ENCODE measurements around the gene REPS1. TPM values are rescaled to one million over a fixed set of nuclear protein-coding genes. Genes with fewer than 3 reads are reported as not detected.

REPS1 gene
- total RNA-seq, 1 experiment from 2014 or later = 74.4 TPM

DNA sequence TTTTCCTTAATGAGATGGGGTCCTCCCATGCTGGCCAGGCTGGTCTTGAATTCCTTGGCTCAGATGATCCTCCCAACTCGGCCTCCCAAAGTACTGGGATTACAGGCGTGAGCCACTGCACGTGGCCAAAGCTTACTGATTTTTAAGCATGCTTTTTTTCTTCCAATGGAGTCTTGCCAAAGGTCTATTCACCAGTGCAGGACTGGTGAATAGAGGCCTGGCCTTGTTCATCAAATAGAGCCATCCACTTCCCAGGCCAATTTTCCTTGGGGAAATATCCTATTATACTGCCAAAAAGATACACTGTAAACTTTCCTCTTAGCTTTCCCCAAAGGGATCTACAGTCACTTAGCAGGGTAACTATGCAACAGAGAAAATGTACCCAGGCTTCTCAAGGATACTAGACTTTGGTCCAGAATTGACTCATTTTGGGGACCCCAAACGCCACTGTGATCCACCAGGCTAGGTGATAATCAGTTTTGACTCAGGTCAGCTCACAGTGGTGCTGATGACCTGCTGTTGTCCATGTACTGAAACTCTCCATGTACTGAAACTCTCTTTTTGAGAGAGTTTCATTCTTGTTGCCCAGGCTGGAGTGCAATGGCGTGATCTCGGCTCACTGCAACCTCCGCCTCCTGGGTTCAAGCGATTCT lies 91.8 kb downstream of the REPS1 start:
- Histone ChIP-seq H3K23ac (ENCODE audit: insufficient read length, low read depth, low read length) (no peak overlapping the region), H4K5ac (ENCODE audit: insufficient read length, low read depth, low read length) (no peak overlapping the region), H3K56ac (ENCODE audit: insufficient read length, low read depth, low read length) (no peak overlapping the region), H3K27me3 (ENCODE audit: insufficient read depth, low read length) (no peaks in the 10 kb centered on the region), H4K8ac (replicated peaks; ENCODE audit: insufficient read length, low read depth, low read length) (no peak overlapping the region), H3K14ac (ENCODE audit: insufficient read depth, low read length) (no peak overlapping the region), H3K23me2 (ENCODE audit: insufficient read length, low read depth, low read length, poor library complexity, severe bottlenecking) (no peaks in the 10 kb centered on the region), H3K9me3 (ENCODE audit: control insufficient read depth, low read depth, low read length) (no peaks in the 10 kb centered on the region), H2BK20ac (ENCODE audit: low read depth, low read length, poor library complexity, severe bottlenecking) (no peak overlapping the region), H4K91ac (ENCODE audit: insufficient read length, low read depth, low read length) (no peak overlapping the region), H2BK12ac (ENCODE audit: insufficient read length, low read depth, low read length) (no peak overlapping the region), H3K4me2 (ENCODE audit: insufficient read depth, insufficient read length, low read length) (no peak overlapping the region), H2AFZ (ENCODE audit: low read length) (no peak overlapping the region), H2AK5ac (ENCODE audit: insufficient read length, low read length) (no peak overlapping the region), H3K18ac (ENCODE audit: insufficient read length, low read depth, low read length) (no peak overlapping the region), H2BK5ac (ENCODE audit: insufficient read length, low read length) (no peak overlapping the region), H3K79me1 (ENCODE audit: insufficient read depth, low read depth, low read length, poor library complexity, severe bottlenecking) (no peaks in the 10 kb centered on the region), H3T11ph (ENCODE audit: low read length) (no peak overlapping the region), H3K27ac (ENCODE audit: insufficient read length, low read depth, low read length) (no peak overlapping the region), H2BK120ac (ENCODE audit: low read depth, low read length, poor library complexity, severe bottlenecking) (no peak overlapping the region), H3K4me1 (ENCODE audit: insufficient read depth, low read length) (peaks cover 4% of the 10 kb centered on the region; the same call in 1 of the 2 replicates), H2BK15ac (ENCODE audit: low read depth, low read length) (no peak overlapping the region), H4K20me1 (ENCODE audit: control insufficient read depth, insufficient read depth, insufficient read length) (no peaks in the 10 kb centered on the region), H3K79me2 (ENCODE audit: insufficient read depth, low read length) (no peaks in the 10 kb centered on the region), H3K4ac (ENCODE audit: low read depth, low read length) (no peak overlapping the region), H3K9ac (ENCODE audit: extremely low read depth, insufficient read length, low read length) (no peak overlapping the region)
- Mint-ChIP-seq H3K27me3 (ENCODE audit: low read depth) (no peaks in the 10 kb centered on the region), H3K4me3 (no peak overlapping the region), H3K27ac (no peak overlapping the region), H3K9me3 (no peaks in the 10 kb centered on the region), H3K36me3 (ENCODE audit: insufficient read depth in 1 of 3, low read depth in 3 of 3) (peaks cover 2 to 29% (median 18%) of the 10 kb centered on the region in 3 experiments; a peak in 5 of 7 replicates), H3K4me1 (peaks cover 10 to 12% of the 10 kb centered on the region in 2 experiments)
- DNase-seq = no peak
- WGBS (ENCODE audit: extremely low coverage, insufficient read length, low lambda C conversion rate) = no CpG with 5 or more reads among the region's 8 CpGs
- TF ChIP-seq, protein P1, sequence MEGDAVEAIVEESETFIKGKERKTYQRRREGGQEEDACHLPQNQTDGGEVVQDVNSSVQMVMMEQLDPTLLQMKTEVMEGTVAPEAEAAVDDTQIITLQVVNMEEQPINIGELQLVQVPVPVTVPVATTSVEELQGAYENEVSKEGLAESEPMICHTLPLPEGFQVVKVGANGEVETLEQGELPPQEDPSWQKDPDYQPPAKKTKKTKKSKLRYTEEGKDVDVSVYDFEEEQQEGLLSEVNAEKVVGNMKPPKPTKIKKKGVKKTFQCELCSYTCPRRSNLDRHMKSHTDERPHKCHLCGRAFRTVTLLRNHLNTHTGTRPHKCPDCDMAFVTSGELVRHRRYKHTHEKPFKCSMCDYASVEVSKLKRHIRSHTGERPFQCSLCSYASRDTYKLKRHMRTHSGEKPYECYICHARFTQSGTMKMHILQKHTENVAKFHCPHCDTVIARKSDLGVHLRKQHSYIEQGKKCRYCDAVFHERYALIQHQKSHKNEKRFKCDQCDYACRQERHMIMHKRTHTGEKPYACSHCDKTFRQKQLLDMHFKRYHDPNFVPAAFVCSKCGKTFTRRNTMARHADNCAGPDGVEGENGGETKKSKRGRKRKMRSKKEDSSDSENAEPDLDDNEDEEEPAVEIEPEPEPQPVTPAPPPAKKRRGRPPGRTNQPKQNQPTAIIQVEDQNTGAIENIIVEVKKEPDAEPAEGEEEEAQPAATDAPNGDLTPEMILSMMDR (conservative IDR thresholded peaks at IDR 0.05) = no peak
